Dedifferentiated amniotic fluid mesenchymal stem cell (primary cell): ENCODE measurements around the gene CPEB4.

ENCODE experiments used
- DNase-seq: peaks from one replicate; pipeline ENCODE4 v3.0.0-alpha.2; 2016; ENCODE audit errors: extremely low spot score

Gene CPEB4

GRCh38 chr5:173941758-173942401 lies 53.7 kb downstream of the CPEB4 start:
- no peak for DNase-seq

- no peak for DNase-seq
Observed at GRCh38 chr5:173944511-173944910, 56.4 kb downstream of the CPEB4 start.

- DNase-seq = no peak
Observed at GRCh38 chr5:173945160-173945559, 57.0 kb downstream of the CPEB4 start.

GRCh38 chr5:173946323-173946722 lies 58.2 kb downstream of the CPEB4 start:
- DNase-seq = no peak

GRCh38 chr5:173950829-173951228 lies 62.7 kb downstream of the CPEB4 start:
- no peak for DNase-seq

- DNase-seq = no peak
Observed at GRCh38 chr5:173953528-173954090, 65.5 kb downstream of the CPEB4 start.

GRCh38 chr5:173954671-173955521 lies 66.7 kb downstream of the CPEB4 start:
- DNase-seq = no peak

GRCh38 chr5:173960986-173961385 lies 72.8 kb downstream of the CPEB4 start:
- DNase-seq = no peak

GRCh38 chr5:173961418-173961817 lies 73.3 kb downstream of the CPEB4 start:
- DNase-seq = no peak

- DNase-seq = no peak
Observed at GRCh38 chr5:173962436-173962972, 74.4 kb downstream of the CPEB4 start.

GRCh38 chr5:173963182-173963838 lies 75.2 kb downstream of the CPEB4 start:
- peak; percentile 78 for DNase-seq

GRCh38 chr5:173963867-173964441 lies 75.8 kb downstream of the CPEB4 start:
- no peak for DNase-seq

GRCh38 chr5:173964506-173964905 lies 76.4 kb downstream of the CPEB4 start:
- DNase-seq = no peak

GRCh38 chr5:173967241-173967640 lies 79.1 kb downstream of the CPEB4 start:
- DNase-seq = no peak

- no peak for DNase-seq
Observed at GRCh38 chr5:173968154-173968797, 80.1 kb downstream of the CPEB4 start.

GRCh38 chr5:173969167-173970049 lies 81.3 kb downstream of the CPEB4 start:
- DNase-seq = peak; percentile 67

GRCh38 chr5:173970878-173971650 lies 82.9 kb downstream of the CPEB4 start:
- no peak for DNase-seq

- DNase-seq = no peak
Observed at GRCh38 chr5:173971681-173972345, 83.7 kb downstream of the CPEB4 start.

- DNase-seq = no peak
Observed at GRCh38 chr5:173972607-173972924, 84.4 kb downstream of the CPEB4 start.
